ENCODE results near the gene TES.
"Not testable (repeated sequence)": the region's sequence is repeated elsewhere in the genome, so short reads cannot be mapped to it uniquely, and the experiment has no call there.

TES gene

GRCh38 chr7:116167177-116167576 lies 43.2 kb upstream of the TES start:
- TF ChIP-seq CTCF (IDR thresholded peaks at IDR 0.05; ENCODE audit: borderline replicate concordance, insufficient read depth, low read depth, low read length), result peak; percentile 39; the same call in 1 of the 2 replicates
- H3K4me3 ChIP-seq (ENCODE audit: low read depth, low read length), result no peak overlapping the region

GRCh38 chr7:116169060-116169459 lies 41.3 kb upstream of the TES start:
- TF ChIP-seq CTCF (IDR thresholded peaks at IDR 0.05; ENCODE audit: borderline replicate concordance, insufficient read depth, low read depth, low read length), result no peak
- no peak overlapping the region for H3K4me3 ChIP-seq (ENCODE audit: low read depth, low read length)

GRCh38 chr7:116170180-116170579 lies 40.2 kb upstream of the TES start:
- no peak for TF ChIP-seq CTCF (IDR thresholded peaks at IDR 0.05; ENCODE audit: borderline replicate concordance, insufficient read depth, low read depth, low read length)
- H3K4me3 ChIP-seq (ENCODE audit: low read depth, low read length), result no peak overlapping the region

- no peak overlapping the region for H3K4me3 ChIP-seq (ENCODE audit: low read depth, low read length)
- no peak for TF ChIP-seq CTCF (IDR thresholded peaks at IDR 0.05; ENCODE audit: borderline replicate concordance, insufficient read depth, low read depth, low read length)
These were observed 39.2 kb upstream of the TES start for GRCh38 chr7:116171094-116171493.

- no peak for TF ChIP-seq CTCF (IDR thresholded peaks at IDR 0.05; ENCODE audit: borderline replicate concordance, insufficient read depth, low read depth, low read length)
- no peak overlapping the region for H3K4me3 ChIP-seq (ENCODE audit: low read depth, low read length)
These were observed 38.0 kb upstream of the TES start for GRCh38 chr7:116172353-116172752.

GRCh38 chr7:116173051-116174028 lies 37.0 kb upstream of the TES start:
- H3K4me3 ChIP-seq (ENCODE audit: low read depth, low read length), result no peak overlapping the region
- TF ChIP-seq CTCF (IDR thresholded peaks at IDR 0.05; ENCODE audit: borderline replicate concordance, insufficient read depth, low read depth, low read length), result peak; percentile 12; the same call in 1 of the 2 replicates

- not testable (repeated sequence) for H3K4me3 ChIP-seq (ENCODE audit: low read depth, low read length)
These were observed 35.2 kb upstream of the TES start for GRCh38 chr7:116175095-116175494.

All from GM12875 (cell line).